Measurements from ENCODE around the gene ADAMTS14. TPM values are rescaled to one million over a fixed set of nuclear protein-coding genes. Genes with fewer than 3 reads are reported as not detected.

Gene ADAMTS14
- total RNA-seq, 6 experiments from 2014 or later, result 0.03 to 0.09 (median 0.05) TPM; not detected in 2

DNA sequence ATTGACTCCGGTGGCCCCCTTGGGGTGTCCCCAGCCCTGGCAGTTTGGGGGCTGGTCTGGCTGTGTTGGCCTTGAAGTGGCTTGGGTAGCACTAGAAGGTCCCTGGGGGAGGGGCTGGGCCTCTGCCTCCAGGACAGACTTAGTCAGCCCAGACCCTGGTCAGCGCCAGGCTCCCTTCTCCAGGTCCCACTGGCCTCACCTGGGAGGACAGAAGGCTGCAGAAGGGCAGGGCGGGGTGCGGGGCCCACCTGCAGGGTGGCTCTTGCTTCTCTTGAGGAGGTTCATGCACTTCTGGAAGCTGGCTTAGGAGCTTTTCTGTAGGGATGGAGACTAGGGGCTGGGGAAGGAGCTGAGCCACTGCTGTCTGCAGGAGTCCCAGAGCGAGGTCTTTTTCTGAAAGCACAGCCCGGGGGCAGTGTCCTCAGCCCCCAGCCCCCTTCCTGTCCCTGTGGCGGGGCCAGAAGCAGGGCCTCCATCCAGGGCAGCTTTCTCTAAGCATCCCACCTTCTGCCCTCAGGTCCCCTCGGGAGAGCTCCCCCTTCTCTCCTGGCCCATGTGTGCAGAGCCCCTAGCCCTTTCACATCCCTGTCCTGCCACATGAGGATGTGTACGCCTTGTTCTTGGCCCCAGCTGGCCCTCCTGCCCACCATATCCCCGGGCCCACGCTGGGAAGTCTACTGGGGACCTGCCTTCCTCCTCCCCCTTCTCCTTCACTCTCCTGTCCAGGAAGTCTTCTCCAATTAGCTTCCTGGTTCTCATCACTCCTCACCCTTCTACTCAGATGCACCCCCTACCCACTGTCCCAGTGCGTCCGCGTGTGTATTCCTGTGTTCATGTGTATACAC, 101.9 kb downstream of the ADAMTS14 start:
- H3K4me1 Mint-ChIP-seq (ENCODE audit: low read depth), result no peaks in the 10 kb centered on the region
- H3K9me3 Mint-ChIP-seq, result no peaks in the 10 kb centered on the region
- TF ChIP-seq, protein P1, sequence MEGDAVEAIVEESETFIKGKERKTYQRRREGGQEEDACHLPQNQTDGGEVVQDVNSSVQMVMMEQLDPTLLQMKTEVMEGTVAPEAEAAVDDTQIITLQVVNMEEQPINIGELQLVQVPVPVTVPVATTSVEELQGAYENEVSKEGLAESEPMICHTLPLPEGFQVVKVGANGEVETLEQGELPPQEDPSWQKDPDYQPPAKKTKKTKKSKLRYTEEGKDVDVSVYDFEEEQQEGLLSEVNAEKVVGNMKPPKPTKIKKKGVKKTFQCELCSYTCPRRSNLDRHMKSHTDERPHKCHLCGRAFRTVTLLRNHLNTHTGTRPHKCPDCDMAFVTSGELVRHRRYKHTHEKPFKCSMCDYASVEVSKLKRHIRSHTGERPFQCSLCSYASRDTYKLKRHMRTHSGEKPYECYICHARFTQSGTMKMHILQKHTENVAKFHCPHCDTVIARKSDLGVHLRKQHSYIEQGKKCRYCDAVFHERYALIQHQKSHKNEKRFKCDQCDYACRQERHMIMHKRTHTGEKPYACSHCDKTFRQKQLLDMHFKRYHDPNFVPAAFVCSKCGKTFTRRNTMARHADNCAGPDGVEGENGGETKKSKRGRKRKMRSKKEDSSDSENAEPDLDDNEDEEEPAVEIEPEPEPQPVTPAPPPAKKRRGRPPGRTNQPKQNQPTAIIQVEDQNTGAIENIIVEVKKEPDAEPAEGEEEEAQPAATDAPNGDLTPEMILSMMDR (IDR thresholded peaks at IDR 0.05), result no peak
- no peak for DNase-seq
- no peak overlapping the region for H3K4me3 Mint-ChIP-seq
- H3K27me3 Mint-ChIP-seq (ENCODE audit: insufficient read depth), result peaks cover 49% of the 10 kb centered on the region
- H3K36me3 Mint-ChIP-seq (ENCODE audit: low read depth), result no peaks in the 10 kb centered on the region
- no peak overlapping the region for H3K27ac Mint-ChIP-seq

DNA sequence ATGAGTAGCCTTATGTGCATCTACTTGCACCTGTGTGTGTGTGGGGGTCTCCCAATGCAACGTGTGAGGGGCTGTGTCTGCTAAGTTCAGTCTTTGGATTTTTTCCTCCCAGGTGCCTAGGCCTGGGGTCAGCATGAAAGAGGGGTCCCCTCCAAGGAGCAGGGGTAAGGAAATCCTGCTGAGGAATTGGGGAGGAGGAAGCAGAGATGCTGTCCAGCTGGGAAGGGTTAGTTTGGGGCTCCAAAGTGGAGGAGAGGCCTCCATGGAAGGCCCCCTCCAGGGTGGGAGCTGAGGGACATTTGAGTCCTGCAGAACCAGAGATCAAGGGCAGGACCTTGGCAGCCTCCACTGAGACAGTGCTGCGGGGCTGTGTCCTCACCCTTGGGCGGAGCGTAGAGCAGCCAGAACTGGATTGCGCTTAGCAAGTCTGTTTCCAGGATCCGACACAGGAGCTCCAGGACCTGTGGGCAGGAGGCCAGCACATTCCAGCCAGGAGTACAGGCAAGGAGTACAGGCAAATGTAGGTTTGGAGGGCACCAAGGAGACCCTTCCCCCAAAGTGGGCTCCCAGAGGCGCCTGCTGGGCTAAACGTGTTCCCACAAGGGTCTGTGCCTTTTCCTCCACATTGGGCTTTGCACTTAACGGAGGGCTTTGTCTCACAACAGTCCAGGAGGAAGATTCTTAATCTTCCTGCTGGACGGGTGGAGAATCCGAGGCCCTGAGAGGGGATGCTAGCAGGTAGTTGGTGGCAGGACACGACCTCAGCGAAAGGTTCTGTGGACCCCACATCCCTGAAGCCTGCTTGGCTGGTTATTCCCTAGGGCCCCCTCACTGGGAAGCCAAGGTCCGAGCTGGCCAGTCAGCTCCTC, 102.7 kb downstream of the ADAMTS14 start:
- Mint-ChIP-seq H3K36me3 (ENCODE audit: low read depth) (no peaks in the 10 kb centered on the region), H3K9me3 (no peaks in the 10 kb centered on the region), H3K4me3 (no peak overlapping the region), H3K4me1 (ENCODE audit: low read depth) (no peaks in the 10 kb centered on the region), H3K27me3 (ENCODE audit: insufficient read depth) (peaks cover 52% of the 10 kb centered on the region), H3K27ac (no peak overlapping the region)
- DNase-seq, result no peak
- TF ChIP-seq, protein P1 (IDR thresholded peaks at IDR 0.05), result no peak

DNA sequence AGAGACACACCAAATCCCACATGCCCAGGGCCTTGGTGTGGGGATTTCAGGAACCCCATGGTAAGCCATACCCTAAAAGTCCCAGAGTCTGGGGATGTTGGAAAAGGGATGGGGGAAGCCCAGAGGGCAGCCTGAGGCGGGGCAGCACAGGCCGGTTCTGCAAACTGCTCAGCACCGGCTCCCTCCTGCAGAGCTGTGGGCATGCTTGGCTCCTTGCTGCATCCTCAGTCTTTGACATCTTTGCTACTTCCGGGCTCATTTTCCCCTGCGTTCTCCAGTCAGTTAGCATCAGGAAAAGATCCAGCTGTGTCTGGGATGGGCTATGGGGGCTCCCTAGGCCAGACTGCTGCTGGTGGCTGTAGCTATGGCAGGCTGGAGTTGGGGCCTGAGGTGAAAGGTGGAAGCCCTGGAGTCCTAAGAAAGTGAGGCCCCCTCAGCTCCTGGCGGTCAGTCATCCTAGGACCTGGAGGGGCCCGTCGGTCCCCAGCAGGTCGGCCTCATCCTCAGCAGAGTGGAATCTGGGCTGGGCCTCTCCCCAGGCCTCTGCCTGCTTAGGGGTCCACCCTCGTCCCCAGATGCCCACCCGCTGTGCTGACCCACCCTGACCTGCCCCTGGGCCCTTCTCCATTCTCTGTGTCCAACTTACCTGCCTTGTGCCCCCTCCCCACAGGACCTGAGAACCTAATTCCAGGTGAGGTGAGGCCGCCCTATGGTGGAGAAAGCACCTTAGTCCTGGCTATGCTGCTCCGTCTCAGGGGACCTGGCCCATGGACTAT, 103.6 kb downstream of the ADAMTS14 start:
- Mint-ChIP-seq H3K27me3 (ENCODE audit: insufficient read depth) (peaks cover 50% of the 10 kb centered on the region), H3K9me3 (no peaks in the 10 kb centered on the region), H3K4me1 (ENCODE audit: low read depth) (no peaks in the 10 kb centered on the region), H3K27ac (no peak overlapping the region), H3K36me3 (ENCODE audit: low read depth) (no peaks in the 10 kb centered on the region), H3K4me3 (no peak overlapping the region)
- TF ChIP-seq, protein P1 (IDR thresholded peaks at IDR 0.05), result no peak
- no peak for DNase-seq

DNA sequence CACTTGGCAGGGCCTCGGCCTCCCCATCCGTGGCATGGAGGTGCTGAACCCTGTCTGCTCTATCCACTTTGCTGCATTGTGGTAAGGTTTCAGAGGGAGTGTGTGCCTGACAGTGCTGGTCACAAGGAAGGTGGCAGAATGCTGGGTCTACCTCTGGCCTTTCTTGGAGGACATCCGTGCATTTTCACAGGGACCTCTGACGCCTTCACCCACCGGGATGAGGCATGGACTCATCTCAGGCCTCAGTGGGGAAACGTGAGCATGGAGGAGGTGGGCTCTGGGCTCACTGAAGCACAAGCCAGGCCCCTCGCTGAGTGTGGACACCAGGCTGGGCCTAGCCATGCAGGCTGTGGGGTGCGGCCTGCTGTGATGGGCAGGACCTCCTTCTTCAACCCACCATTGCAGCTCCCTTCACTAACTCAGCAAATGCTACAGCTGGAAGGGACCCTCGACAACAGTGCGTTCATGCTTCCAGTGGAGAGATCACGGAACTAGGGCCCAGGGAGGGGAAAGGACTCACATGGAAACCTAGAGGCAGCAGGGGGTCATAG, 104.2 kb downstream of the ADAMTS14 start:
- no peaks in the 10 kb centered on the region for H3K9me3 Mint-ChIP-seq
- peaks cover 49% of the 10 kb centered on the region for H3K27me3 Mint-ChIP-seq (ENCODE audit: insufficient read depth)
- no peaks in the 10 kb centered on the region for H3K4me1 Mint-ChIP-seq (ENCODE audit: low read depth)
- no peak overlapping the region for H3K4me3 Mint-ChIP-seq
- H3K27ac Mint-ChIP-seq, result no peak overlapping the region
- TF ChIP-seq, protein P1 (IDR thresholded peaks at IDR 0.05), result no peak
- H3K36me3 Mint-ChIP-seq (ENCODE audit: low read depth), result no peaks in the 10 kb centered on the region
- DNase-seq, result no peak

Data from HFFc6 (cell line).